T-helper 2 cell (primary cell): ENCODE results near the gene TOGARAM1.
A peak's percentile ranks its signal among the peaks of the same experiment; 100 is the strongest.
"Not testable (repeated sequence)": the region's sequence is repeated elsewhere in the genome, so short reads cannot be mapped to it uniquely, and the experiment has no call there.

Experiments
- DNase-seq, 5 experiments: peaks; one replicate each; pipeline versions ENCODE4 v3.0.0 to v3.0.0-alpha.2; 2012 to 2022

Gene TOGARAM1

DNA sequence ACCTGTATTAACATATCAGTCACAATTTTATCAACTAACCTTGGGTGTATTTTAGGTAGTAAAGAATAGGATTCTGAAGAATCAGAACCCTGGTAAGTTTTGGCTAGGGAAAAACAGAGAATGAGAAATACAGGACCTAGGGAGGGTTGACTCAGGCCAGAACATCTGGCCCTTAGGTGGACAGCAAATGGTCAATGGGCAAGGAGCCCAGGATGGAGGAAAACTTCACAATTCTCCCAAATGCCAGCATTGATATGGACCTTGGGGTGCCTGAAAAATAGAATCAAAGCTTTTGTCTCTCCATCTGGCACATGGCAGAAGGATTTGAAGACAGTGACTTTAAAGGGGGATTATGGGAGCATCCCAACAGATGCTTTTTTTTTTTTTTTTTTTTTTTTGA lies 89.2 kb downstream of the TOGARAM1 start:
- no peak for DNase-seq

DNA sequence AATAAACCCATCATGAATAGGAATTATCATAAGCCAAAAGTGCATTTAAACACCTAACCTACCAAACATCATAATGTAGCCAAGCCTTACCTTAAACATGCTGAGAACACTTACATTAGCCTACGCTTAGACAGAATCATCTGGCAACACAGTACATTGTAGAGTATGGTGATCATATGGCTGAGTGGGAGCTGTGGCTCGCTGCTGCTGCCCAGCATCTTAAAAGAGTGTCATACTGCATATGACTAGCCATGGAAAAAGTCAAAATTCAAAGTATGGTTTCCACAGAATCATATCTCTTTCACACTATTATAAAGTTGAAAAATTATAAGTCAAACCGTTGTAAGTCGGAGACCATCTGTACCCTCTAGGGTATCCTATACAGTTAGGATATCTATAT lies 89.9 kb downstream of the TOGARAM1 start:
- DNase-seq, result no peak

- DNase-seq, result no peak
These were observed 95.4 kb downstream of the TOGARAM1 start for GRCh38 chr14:45057349-45057748.

GRCh38 chr14:45057881-45058364 lies 95.9 kb downstream of the TOGARAM1 start:
- DNase-seq, result no peak

GRCh38 chr14:45060551-45060950 lies 98.6 kb downstream of the TOGARAM1 start:
- DNase-seq, result no peak

GRCh38 chr14:45065540-45065939 lies 103.5 kb downstream of the TOGARAM1 start:
- DNase-seq, result no peak

DNA sequence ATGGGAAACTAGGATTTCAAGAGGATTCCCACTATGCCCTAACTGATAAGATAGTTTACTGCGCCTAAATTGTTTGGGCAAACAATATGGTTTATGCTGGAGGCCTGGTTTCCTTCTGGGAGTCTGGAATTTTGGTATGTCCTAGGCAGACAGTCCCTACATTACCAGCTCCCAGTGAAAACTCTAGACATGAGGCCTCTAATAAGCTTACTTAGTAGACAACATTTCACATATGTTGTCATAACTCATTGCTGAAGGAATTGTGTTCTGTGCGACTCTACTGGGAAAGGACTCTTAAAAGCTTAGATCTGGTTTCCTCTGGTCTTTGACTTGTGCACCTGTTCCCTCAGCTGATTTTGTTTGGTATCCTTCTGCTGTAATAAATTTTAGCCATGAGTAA lies 104.0 kb downstream of the TOGARAM1 start:
- DNase-seq, result no peak

DNA sequence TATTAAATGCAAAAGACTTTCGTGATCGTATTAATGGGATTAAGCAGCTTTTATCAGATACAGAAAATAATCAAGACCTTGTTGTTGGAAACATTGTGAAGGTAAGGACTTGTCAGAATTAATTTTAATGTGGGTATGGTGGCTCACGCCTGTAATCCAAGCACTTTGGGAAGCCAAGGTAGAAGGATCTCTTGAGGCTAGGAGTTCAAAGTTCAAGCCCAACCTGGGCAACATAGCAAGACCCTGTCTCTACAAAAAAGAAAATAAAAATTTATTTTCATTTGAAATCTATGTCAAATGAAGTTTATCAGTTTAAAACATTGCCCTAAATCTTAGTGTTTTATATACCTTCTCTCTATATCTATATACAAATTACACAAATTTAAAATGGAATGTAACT lies 104.7 kb downstream of the TOGARAM1 start:
- DNase-seq, result no peak

GRCh38 chr14:45068396-45068795 lies 106.4 kb downstream of the TOGARAM1 start:
- DNase-seq, result peak in 1 of 5 experiments; percentile 58

DNA sequence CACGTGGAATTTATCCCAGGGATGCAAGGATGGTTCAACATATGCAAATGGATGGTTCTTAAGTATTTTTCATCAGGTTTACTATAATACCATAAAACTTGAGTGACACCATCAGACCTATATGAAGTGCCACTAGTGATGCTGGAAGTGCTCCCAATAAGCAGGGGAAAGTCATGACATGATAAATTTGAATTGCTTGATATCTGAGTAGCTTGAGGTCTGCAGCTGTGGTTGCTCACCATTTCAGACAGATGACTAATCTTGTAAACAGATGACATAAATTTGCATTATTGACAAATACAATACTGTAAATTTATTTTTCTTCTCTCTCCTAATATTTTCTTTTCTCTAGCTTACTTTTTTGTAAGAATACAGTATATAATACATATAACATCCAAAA lies 108.2 kb downstream of the TOGARAM1 start:
- peak in 1 of 5 experiments; percentile 24 for DNase-seq

DNA sequence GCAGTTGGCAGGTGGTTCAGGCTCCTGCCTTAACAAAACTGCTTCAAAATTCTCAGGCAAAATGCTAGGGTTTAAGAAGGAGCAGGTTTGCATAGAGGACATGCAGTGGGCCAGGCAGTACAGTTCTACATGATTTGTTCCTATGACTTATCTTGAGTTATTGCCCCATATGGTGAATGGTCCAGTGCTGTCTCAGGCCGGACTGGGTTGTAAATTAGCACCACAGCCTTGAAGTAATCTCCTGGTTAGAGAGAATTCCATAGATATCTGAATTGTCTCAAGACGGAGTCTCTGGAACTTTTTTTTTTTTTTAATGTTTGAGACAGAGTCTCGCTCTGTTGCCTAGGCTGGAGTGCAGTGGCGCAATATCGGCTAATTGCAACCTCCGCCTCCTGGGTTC lies 110.1 kb downstream of the TOGARAM1 start:
- no peak for DNase-seq

DNA sequence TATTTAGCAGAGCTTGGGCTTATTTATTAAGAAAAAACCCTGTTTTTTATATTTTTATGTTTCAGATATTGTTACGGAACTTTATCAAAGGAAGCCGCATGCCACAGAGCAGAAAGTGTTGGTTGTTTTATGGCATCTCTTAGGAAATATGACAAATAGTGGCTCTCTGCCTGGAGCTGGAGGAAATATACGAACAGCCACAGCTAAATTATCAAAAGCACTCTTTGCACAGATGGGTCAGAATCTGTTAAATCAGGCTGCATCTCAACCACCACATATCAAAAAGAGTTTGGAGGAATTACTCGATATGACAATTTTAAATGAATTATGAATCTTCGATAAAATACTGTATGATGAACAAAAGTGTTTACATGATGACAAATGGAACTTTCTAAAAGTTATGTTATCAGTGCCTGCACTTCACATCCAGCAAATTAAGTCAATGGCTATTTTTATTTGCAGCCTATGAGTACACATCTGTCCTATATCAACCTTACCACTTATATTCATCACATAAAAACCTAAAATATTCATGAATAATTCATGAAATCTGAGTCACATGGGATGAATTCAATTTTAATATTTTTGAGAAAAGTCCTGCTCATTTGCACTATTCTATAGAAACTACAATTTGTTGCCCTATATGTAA lies 111.4 kb downstream of the TOGARAM1 start:
- DNase-seq, result no peak

- no peak for DNase-seq
These were observed 116.3 kb downstream of the TOGARAM1 start for GRCh38 chr14:45078323-45078722.

DNA sequence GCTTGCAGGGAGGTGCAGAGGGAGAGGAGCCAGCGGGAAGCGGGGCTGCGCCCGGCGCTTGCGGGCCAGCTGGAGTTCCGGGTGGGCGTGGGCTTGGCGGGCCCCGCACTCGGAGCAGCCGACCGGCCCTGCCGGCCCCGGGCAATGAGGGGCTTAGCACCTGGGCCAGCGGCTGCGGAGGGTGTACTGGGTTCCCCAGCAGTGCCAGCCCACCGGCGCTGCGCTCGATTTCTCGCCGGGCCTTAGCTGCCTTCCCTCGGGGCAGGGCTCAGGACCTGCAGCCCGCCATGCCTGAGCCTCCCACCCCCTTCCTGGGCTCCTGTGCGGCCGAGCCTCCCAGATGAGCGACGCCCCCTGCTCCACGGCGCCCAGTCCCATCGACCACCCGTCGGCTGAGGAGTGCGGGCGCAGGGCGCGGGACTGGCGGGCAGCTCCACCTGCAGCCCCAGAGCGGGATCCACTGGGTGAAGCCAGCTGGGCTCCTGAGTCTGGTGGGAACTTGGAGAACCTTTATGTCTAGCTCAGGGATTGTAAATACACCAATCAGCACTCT lies 118.5 kb downstream of the TOGARAM1 start:
- DNase-seq, result not testable (repeated sequence)

DNA sequence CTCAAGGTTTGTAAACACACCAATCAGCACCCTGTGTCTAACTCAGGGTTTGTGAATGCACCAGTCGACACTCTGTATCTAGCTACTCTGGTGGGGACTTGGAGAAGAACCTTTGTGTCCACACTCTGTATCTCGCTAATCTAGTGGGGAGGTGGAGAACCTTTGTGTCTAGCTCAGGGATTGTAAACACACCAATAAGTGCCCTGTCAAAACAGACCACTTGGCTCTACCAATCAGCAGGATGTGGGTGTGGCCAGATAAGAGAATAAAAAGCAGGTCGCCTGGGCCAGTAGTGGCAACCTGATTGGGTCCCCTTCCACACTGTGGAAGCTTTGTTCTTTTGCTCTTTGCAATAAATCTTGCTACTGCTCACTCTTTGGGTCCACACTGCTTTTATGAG lies 119.1 kb downstream of the TOGARAM1 start:
- not testable (repeated sequence) for DNase-seq

- no peak for DNase-seq
These were observed 120.4 kb downstream of the TOGARAM1 start for GRCh38 chr14:45082420-45082819.

GRCh38 chr14:45083617-45083975 lies 121.6 kb downstream of the TOGARAM1 start:
- DNase-seq, result no peak

- peak; percentile 91 to 97 (median 94) for DNase-seq
These were observed 122.2 kb downstream of the TOGARAM1 start, which contains the start of gene PRPF39 for GRCh38 chr14:45083976-45084722. TSS of gene PRPF39 (plus strand) at chr14:45084116. CDS start at chr14:45095240, 11,124 bp downstream.

- DNase-seq, result peak in 1 of 5 experiments; percentile 34
These were observed 123.0 kb downstream of the TOGARAM1 start for GRCh38 chr14:45084946-45085346.

DNA sequence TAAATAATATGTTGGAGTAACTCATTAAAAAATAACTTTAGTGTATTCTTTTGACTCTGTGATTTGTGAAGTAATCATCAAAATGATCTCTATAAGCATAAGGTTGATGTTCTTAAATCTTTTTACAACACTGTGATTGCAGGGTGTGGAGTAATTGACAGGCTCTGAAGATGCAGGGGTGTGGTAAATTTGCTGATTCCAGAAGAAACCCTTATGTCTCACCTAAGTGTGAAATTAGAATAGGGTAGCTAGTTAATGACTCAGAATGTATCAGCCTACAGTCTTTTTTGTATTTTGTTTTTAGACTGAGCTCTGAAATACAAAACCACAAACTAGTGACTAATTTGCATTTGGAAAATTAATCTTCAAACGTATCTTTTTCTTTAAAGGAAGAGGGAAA lies 127.8 kb downstream of the TOGARAM1 start:
- DNase-seq, result peak in 1 of 5 experiments; percentile 82

GRCh38 chr14:45091710-45092109 lies 129.7 kb downstream of the TOGARAM1 start:
- no peak for DNase-seq

DNA sequence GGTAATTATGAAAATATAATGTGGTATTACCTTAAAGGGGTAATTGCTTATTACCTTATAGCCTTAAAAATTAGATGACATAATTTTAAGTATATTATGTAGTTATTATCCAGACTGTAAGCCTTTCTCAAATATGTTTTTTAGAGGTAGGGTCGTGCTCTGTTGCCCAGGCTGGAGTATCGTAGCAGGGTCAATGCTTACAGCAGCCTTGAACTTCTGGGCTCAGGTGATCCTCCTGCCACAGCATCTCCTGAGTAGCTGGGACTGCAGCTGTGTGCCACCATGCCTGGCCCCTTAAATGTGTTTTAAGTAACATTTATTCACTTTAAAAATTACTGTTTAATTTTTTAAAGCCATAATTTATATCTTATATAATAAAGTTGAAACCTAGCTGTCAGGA lies 132.3 kb downstream of the TOGARAM1 start:
- DNase-seq, result no peak

- no peak for DNase-seq
These were observed 133.2 kb downstream of the TOGARAM1 start for GRCh38 chr14:45095143-45095542.

GRCh38 chr14:45096218-45096617 lies 134.2 kb downstream of the TOGARAM1 start:
- DNase-seq, result no peak
